ENCODE measurements around the gene FTH1. TPM values are rescaled to one million over a fixed set of nuclear protein-coding genes. Genes with fewer than 3 reads are reported as not detected.
A peak's percentile ranks its signal among the peaks of the same experiment; 100 is the strongest.

The FTH1 gene
- total and polyA plus RNA-seq, 10 donors = 1,915 to 3,321 (median 2,501) TPM

DNA sequence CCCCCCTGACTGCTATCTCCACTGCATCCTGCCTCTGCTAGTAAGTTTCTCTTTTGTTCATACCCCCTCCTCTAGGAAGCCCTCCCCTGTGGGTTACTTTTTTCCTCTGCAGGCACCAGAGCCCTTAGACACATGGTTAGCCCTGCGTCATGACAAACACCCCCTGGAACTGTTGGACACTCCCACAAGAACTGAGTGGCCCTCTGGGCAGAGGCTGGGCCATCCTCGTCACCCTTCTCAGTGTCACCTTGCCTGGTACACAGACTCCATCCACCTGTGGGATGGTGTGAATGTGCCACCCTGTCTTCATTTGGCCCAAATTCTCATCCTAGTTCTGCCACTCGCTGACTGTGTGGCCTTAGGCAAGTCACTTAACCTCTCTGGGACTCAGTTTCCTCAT is 46.0 kb downstream of the FTH1 start:
- Histone ChIP-seq H3K36me3 (no peaks in the 10 kb centered on the region), H3K27me3 (replicated peaks in 1 of 7) (peaks cover 0 to 35% (median 19%) of the 10 kb centered on the region in 7 donors), H3K27ac (peak overlapping the region in 3 of 8 donors; percentile 18 to 76 (median 72)), H3K4me3 (no peak overlapping the region), H3K9me3 (no peaks in the 10 kb centered on the region), H3K4me1 (peaks cover 2 to 62% (median 45%) of the 10 kb centered on the region in 6 donors)
- TF ChIP-seq, protein P1, sequence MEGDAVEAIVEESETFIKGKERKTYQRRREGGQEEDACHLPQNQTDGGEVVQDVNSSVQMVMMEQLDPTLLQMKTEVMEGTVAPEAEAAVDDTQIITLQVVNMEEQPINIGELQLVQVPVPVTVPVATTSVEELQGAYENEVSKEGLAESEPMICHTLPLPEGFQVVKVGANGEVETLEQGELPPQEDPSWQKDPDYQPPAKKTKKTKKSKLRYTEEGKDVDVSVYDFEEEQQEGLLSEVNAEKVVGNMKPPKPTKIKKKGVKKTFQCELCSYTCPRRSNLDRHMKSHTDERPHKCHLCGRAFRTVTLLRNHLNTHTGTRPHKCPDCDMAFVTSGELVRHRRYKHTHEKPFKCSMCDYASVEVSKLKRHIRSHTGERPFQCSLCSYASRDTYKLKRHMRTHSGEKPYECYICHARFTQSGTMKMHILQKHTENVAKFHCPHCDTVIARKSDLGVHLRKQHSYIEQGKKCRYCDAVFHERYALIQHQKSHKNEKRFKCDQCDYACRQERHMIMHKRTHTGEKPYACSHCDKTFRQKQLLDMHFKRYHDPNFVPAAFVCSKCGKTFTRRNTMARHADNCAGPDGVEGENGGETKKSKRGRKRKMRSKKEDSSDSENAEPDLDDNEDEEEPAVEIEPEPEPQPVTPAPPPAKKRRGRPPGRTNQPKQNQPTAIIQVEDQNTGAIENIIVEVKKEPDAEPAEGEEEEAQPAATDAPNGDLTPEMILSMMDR (IDR thresholded peaks at IDR 0.05 in 8 of 11, conservative IDR thresholded peaks at IDR 0.05 in 3 of 11) = no peak
- intact Hi-C loops (cut with DNase I; ENCODE audit: low total_unique reads) = no loop called here
- no peak for DNase-seq
- 77 to 89% (median 85%) methylated on average over 3 of the region's 3 CpGs for WGBS, 5 donors

DNA sequence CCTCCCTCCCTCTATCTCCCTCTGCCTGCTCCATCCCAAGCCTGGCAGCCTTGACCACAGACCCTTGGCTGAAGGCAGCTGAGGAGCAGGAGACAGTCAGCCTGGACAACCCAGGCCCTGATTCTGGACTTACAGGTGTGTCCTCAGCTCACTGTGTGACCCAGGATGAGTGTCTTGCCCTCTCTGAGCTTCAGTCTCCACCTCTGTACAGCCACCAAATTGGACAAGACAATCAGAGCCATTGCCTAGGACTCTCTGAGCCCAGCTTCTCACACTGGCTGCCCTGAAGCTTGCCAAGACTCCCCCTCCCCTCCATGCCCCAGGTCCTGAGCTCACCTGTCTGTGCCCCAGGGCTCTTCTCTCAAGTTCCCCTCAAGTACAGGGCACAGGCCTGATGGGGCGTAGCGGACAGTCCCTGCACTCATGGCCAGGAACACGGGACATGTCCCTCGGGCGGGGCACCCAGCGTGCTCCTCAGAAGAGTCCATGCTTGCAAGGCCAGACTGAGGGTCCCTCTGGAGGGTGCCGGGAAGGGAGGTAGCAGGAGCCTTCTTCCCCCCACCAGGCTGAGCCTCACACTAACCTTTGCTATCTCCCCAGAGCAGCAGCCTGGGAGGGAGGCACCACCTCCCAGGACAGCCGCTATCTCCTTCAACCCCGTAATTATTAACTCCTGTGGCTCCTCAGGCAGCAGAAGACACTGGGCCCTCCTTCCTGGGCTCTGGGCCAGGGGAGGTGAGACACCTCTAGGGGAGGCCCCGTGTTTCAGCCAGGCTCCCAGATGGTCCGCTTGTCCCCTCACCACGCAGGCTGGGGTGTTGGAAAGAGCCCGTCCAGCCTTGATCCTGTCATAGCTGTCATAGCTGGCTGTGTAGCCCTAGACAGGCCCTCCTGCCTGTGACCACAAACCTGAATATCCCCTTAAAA is 47.5 kb downstream of the FTH1 start:
- Histone ChIP-seq H3K36me3 (no peaks in the 10 kb centered on the region), H3K27ac (peak overlapping the region in 5 of 8 donors; percentile 46 to 82 (median 77)), H3K4me3 (no peak overlapping the region), H3K4me1 (peaks cover 2 to 72% (median 51%) of the 10 kb centered on the region in 6 donors), H3K27me3 (replicated peaks in 1 of 7) (peaks cover 0 to 48% (median 22%) of the 10 kb centered on the region in 7 donors), H3K9me3 (no peaks in the 10 kb centered on the region)
- WGBS, 5 donors = 79 to 89% (median 84%) methylated on average over 8 to 13 of the region's 13 CpGs
- TF ChIP-seq POLR2AphosphoS5 (IDR thresholded peaks at IDR 0.05) (no peak), POLR2A (IDR thresholded peaks at IDR 0.05) (no peak)
- TF ChIP-seq, protein P1 (IDR thresholded peaks at IDR 0.05 in 8 of 11, conservative IDR thresholded peaks at IDR 0.05 in 3 of 11) = no peak
- intact Hi-C loops (cut with DNase I; ENCODE audit: low total_unique reads) = no loop called here
- peak; percentile 69 for DNase-seq

DNA sequence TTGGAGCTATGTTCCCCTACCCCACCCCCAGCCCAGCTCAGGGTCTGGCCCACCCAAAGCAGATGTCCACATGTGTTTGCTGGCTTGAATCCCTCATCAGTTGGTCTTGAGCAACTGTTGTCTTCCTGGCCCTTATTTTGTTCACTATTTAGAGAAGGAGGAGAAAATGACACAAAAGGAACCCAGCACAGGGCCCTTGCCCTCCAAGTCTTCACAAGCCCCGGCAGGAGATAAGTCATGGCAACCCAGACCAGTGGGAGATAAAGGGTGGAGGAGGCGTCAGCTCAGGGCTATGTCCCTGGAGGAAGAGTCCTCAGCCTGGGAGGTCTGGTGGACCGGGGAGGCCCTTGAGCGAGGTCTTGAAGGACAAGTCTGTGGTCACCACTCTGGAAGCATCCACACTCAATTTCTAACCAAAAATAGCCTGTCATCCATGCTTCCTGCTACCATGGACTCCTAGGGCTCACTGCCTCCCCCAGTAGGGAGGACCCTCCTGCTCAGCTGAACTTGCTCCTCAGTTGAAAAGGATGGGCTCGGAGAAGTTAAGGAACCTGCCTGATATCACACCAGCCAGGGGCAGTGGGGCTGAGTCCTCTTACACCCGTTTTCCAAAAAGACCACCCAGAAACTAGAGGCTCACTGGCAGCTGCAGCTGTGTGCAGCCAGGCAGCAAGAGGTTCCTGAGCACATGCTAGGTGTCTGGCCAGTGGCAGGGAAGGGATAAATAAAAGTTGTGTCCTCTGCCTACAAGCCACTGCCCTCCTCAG is 48.3 kb downstream of the FTH1 start:
- WGBS, 5 donors = 69 to 78% (median 76%) methylated on average over 5 to 6 of the region's 6 CpGs

More for the DNA sequence above, 48.3 kb downstream of the FTH1 start:
- TF ChIP-seq POLR2AphosphoS5 (IDR thresholded peaks at IDR 0.05) (no peak), POLR2A (IDR thresholded peaks at IDR 0.05) (no peak)
- TF ChIP-seq, protein P1 (IDR thresholded peaks at IDR 0.05 in 8 of 11, conservative IDR thresholded peaks at IDR 0.05 in 3 of 11) = no peak
- peak; percentile 68 for DNase-seq
- Histone ChIP-seq H3K4me1 (peaks cover 2 to 74% (median 53%) of the 10 kb centered on the region in 6 donors), H3K9me3 (no peaks in the 10 kb centered on the region), H3K27me3 (replicated peaks in 1 of 7) (peaks cover 0 to 51% (median 22%) of the 10 kb centered on the region in 7 donors), H3K27ac (peak overlapping the region in 5 of 8 donors; percentile 46 to 82 (median 77)), H3K36me3 (no peaks in the 10 kb centered on the region), H3K4me3 (no peak overlapping the region)
- intact Hi-C loops (cut with DNase I; ENCODE audit: low total_unique reads) = no loop called here
